Stimulated activated CD8-positive, alpha-beta memory T cell treated with anti-CD3 and anti-CD28 coated beads, Interleukin-12 subunit alpha, Interleukin-12 subunit beta, amount 100 ng/mL, for 24 hours (primary cell): ENCODE data around the gene CDT1.

Source experiments
- DNase-seq: peaks from one replicate; pipeline ENCODE4 v3.0.0-alpha.2; 2020; ENCODE audit errors: extremely low read depth

The CDT1 gene

DNA sequence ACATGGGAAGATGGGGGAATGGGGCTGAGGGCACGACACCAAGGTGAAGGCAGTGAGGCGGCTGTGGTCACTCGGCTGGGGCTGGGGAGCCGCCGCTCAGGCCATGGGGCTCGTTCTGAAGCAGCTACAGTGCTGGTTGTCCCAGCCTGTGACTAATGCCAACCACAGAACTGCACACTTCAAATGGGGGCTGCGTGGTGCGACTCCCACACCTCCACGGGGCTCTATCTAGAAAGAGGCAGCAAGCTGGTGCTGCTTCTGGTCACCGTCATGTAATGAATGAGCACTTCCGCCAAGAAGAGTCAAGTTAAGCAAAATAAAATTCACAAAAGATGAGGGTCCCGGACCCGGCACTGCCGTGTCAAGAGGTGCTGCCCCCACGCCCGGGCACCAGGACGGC, 33.2 kb downstream of the CDT1 start:
- no peak for DNase-seq

- no peak for DNase-seq
Observed at GRCh38 chr16:88837806-88838205, 34.2 kb downstream of the CDT1 start.

GRCh38 chr16:88838566-88838965, 35.0 kb downstream of the CDT1 start:
- no peak for DNase-seq

DNA sequence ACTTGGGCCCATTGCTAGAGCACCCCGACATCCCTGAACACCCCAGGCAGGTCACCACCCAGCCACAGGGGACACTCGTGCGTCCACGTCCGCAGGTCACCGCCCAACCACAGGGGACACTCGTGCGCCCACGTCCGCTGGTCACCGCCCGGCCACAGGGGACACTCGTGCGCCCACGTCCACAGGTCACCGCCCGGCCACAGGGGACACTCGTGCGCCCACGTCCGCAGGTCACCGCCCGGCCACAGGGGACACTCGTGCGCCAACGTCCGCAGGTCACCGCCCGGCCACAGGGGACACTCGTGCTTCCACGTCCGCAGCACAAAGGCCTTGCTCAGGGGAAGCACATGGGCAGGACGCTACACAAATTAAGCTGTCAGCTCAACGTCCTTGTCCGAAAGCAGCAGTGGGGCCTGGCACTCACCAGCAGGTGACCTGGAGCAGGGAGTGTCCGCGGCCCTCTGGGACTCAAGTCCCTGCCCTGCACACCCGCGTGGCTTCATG, 35.5 kb downstream of the CDT1 start:
- DNase-seq = no peak

DNA sequence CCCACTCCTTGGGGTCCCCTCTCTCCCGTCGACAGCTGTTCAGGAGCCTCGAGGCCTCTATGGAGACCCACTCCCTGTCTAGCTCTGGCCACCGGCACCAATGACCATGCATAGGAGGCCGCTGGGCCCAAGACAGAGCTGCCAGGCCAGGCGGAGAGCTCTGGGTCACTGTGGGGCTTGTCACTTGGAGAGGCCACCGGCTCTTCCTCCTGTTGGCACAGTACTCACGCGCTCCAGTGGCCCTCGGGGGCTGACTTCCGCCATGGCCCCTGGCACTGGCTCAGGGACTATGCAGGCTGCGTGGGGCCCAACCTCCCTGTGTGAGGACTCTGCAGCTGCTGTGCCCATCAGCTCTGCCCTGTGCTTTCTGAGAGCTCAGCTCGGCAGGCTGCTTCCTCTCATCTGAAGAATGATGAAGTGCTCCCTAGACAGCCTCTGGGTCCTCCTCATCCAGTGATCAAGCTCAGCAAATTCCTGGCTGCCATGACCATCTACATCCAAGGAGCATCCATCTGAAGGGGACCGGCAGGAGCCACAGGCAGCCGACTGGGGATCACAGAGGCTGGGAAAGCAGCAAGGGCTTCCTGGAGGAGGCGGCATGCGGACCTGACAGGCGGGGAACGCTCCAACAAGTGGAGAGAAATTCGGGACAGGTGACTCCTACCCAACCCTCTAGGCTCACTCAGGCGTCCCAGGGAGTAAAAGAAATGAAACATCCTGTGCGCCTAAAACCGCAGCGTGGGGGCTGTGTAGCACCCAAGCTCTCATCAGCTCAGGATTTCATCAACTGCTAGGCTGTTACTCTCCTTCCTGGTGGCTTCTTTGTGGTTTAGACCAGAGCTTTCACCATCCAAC, 36.4 kb downstream of the CDT1 start:
- no peak for DNase-seq

GRCh38 chr16:88840600-88841215, 37.1 kb downstream of the CDT1 start:
- no peak for DNase-seq

DNA sequence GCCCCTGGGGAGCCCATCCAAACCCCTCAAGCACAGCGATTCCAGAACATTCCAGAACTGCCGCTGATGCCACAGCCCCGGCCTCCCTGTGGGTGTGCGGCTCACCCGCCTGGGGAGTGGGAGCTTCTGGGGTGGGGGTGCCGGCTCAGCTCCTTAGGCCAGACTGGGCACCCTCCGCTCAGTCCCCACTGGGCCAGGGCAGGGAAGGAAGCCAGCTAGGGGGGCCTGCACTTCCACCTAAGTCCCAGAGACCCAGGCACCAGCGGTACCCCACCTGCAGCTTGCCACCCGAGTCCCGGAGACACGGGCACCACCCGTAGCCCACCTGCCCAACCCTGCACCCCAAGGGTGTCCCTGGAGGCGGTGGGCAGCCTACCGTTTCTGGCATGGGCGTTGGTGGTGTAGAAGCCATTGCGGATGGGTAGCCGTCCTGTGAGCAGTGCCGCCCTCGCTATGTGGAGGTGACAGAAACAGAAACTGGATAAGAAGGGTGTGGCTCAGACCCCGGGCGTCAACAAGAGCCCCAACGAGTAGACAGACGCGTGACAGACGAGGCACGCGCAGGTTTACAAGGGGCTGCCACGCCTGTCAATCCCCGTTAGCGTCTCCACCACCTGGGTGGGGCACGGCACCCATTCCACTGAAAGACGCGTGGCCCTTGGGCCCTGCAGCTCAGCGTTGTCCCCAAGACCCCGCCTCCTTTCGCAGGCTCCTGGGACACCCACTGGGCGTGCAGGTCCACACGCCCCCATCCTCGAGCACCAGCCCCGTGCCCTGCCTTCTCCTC, 38.1 kb downstream of the CDT1 start:
- no peak for DNase-seq

DNA sequence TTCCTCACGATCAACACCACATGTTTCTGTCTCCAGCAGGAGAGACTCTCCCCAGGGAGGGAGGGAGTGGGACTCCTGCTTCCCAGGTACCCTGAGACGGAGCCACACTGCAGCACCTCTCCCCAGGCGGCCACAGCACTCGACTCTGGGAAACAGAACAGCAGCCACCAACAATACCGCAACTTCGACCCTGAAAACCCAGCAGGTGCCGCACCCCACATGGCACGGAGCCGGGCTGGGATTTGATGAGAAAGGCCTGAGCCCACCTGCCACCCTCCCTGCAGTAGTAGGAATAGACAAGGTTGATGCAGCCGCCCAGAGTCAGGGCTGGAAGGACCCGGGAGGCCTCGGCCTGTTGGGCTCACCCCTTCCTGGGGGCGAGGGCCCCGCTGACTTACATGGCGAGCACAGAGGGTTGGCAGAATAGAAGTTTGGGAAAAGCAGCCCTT, 38.7 kb downstream of the CDT1 start:
- no peak for DNase-seq

DNA sequence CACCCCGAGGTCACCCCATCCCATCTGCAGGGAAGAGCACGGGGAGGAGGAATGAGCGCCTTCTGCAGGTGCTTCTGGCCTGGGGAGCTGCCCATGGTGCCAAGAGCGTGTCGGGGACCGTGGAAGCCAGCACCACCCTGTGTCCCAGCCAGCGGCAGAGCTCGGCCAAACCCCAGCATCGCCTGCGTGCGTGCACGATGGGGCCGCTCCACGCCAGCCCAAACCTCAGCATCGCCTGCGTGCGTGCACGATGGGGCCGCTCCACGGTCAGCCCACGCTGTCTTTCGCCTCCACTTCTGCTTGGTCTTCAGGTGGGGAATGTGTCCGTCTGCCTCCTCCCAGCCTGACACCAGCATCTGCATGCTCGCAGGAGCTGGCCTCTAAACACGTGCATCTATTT, 39.2 kb downstream of the CDT1 start:
- no peak for DNase-seq

GRCh38 chr16:88843256-88843655, 39.7 kb downstream of the CDT1 start:
- no peak for DNase-seq

- DNase-seq = no peak
Observed at GRCh38 chr16:88844419-88845036, 40.9 kb downstream of the CDT1 start.

DNA sequence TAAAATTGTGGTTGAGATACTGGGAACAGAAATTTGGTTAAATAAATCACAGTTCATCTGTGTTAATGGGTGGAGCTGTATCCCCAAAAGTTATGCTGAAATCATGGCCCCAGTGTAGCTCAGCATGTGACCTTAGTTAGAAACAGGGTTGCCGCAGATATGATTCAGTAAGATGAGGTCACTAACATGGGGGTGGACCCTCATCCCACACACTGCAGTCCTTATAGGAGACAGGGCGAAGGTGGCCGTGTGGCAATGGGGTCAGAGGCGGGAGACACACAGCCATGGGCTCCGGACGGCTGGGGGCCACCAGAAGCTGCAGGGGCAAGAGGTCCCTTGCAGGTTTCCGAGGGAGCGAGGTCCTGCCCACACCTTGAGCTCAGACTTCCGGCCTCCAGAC, 42.5 kb downstream of the CDT1 start:
- no peak for DNase-seq

- DNase-seq = no peak
Observed at GRCh38 chr16:88847654-88848053, 44.1 kb downstream of the CDT1 start.

- no peak for DNase-seq
Observed at GRCh38 chr16:88848557-88848956, 45.0 kb downstream of the CDT1 start.

DNA sequence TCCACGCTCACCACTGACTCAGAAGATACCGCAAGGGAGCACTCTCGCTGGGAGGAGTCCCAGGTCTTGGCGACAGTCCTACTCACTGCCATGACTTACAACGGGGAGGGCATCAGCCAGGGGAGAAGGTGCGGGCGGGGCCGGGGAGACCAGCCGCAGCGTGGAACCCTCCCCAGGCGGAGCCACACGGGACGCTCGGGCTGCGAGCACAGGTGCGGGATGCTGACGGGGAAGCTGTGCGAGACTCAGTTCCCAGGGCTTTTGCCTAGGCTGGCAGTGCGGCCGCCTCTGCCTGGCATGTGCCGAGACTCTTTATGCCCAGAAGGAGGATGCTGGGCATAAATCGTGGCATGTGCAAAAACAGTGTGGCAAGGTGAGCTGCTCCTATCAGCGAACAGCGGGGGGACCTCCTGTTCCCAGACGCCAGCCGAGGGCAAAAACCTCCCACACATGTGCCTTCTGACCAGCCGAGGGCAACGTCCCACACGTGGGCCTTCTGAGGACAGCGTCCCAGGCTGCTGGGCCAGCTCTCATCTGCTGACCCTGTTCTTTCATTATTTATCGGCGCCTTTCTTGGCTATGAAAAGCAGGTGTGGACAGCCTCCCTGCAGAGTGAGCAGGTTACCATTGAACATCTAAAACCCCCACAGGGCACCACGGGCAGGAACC, 47.1 kb downstream of the CDT1 start:
- no peak for DNase-seq

GRCh38 chr16:88851616-88852015, 48.0 kb downstream of the CDT1 start:
- no peak for DNase-seq

DNA sequence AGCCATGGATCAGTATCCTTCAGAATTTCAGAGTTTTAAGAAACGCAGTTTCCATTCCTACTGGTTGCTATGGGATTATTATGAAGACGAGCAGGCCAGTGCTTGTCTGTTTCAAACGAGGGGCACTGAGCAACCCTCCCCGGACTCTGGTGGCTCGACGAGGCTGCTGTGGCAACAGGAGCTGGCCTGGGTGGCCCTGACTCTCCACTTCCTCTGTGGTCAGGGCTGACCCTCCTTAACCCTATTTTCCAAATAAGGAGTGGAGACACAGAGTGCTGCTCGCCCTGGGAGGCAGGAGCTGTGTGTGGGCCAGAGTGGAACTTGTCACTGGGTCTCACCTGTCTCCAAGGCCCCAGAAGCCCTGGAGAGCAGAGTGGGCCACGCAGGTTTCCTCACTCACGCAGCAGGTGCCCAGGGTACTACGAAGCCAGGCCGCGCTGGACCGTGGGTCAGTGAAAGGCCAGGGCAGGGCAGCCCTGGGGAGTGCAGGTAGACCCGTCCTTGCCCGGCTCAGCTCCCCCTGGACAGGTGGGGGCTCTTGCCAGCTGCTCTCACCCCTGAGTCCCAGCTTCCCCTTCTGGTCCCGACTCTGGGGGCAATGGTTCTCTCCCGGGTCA, 49.8 kb downstream of the CDT1 start:
- no peak for DNase-seq

- no peak for DNase-seq
Observed at GRCh38 chr16:88854306-88855111, 50.9 kb downstream of the CDT1 start.

- DNase-seq = no peak
Observed at GRCh38 chr16:88855176-88855575, 51.6 kb downstream of the CDT1 start.

DNA sequence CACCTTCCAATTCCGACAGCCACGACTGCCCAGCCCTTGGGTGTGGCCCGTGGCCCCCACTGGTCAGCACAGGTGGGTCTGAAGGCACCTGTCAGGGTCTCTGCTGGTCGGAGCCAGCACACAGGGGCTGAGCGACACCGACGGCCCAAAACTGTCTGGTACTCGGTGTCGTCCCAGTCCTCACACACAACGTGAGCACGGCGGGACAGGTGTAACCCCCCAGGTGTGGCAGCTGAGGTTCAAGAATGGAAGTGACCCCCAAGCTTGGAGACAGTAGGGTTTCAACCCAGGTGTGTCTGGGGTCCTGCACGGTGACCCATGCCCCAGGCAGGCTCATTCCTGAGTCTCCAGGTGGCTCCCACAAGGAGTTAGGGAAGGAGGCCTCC, 52.1 kb downstream of the CDT1 start:
- no peak for DNase-seq
